DOHH2 (cell line): ENCODE measurements around the gene HKDC1.

Source experiments
- H3F3A ChIP-seq: fragments of 200-600 bp; sonication (generic), shearing (Covaris generic); 2 replicates; pipeline ENCODE4 v1.6.0; 2016; ENCODE audit warnings: antibody characterized with exemption, mild to moderate bottlenecking; ENCODE audit not compliant: control insufficient read depth, insufficient read depth
- H3K27ac ChIP-seq: fragments of 200-600 bp; sonication (generic); 2 replicates; pipeline ENCODE4 v1.5.1; 2014; ENCODE audit warnings: low read depth, mild to moderate bottlenecking, low read length, moderate library complexity
- H3K27me3 ChIP-seq: fragments of 200-600 bp; sonication (generic); 2 replicates; pipeline ENCODE4 v1.6.1; 2014; ENCODE audit warnings: mild to moderate bottlenecking, low read length, mixed read lengths; ENCODE audit not compliant: control insufficient read depth
- H3K36me3 ChIP-seq: fragments of 200-600 bp; sonication (generic); 2 replicates; pipeline ENCODE4 v1.6.1; 2014; ENCODE audit warnings: mild to moderate bottlenecking, low read length, moderate library complexity, mixed read lengths; ENCODE audit not compliant: control insufficient read depth
- H3K4me1 ChIP-seq: fragments of 200-600 bp; sonication (generic); 2 replicates; pipeline ENCODE4 v1.6.1; 2014; ENCODE audit warnings: mild to moderate bottlenecking, low read length, mixed read lengths; ENCODE audit not compliant: control insufficient read depth
- H3K4me2 ChIP-seq: fragments of 200-600 bp; sonication (generic); 2 replicates; pipeline ENCODE4 v1.6.0; 2014; ENCODE audit warnings: mild to moderate bottlenecking, low read length, moderate library complexity
- H3K4me3 ChIP-seq: fragments of 200-600 bp; sonication (generic); 2 replicates; pipeline ENCODE4 v1.5.1; 2014; ENCODE audit warnings: mild to moderate bottlenecking, low read length, mixed read lengths
- H3K79me2 ChIP-seq: fragments of 200-600 bp; sonication (generic); 2 replicates; pipeline ENCODE4 v1.6.1; 2014; ENCODE audit warnings: mild to moderate bottlenecking, low read length, mixed read lengths; ENCODE audit not compliant: control insufficient read depth
- H3K9me2 ChIP-seq: fragments of 200-600 bp; sonication (generic); replicated peaks from 2 replicates; pipeline ENCODE4 v1.6.1; 2014; ENCODE audit warnings: mild to moderate bottlenecking, low read length, mixed read lengths; ENCODE audit not compliant: control insufficient read depth
- H3K9me3 ChIP-seq: fragments of 200-600 bp; sonication (generic); 2 replicates; pipeline ENCODE4 v1.6.1; 2014; ENCODE audit warnings: antibody characterized with exemption, low read length, mixed read lengths; ENCODE audit not compliant: control insufficient read depth, insufficient read depth
- H4K20me1 ChIP-seq: fragments of 200-600 bp; sonication (generic); 2 replicates; pipeline ENCODE4 v1.6.0; 2014; ENCODE audit warnings: low read depth, mild to moderate bottlenecking, antibody characterized with exemption, low read length, moderate library complexity; ENCODE audit not compliant: control insufficient read depth, insufficient read depth
- EZH2phosphoT487 ChIP-seq: fragments of 200-600 bp; sonication (generic); IDR thresholded peaks from 2 replicates; pipeline ENCODE4 v1.6.1; 2017; ENCODE audit warnings: borderline replicate concordance, mild to moderate bottlenecking, antibody characterized with exemption, low read length, moderate library complexity, mixed read lengths
- TF ChIP-seq, protein P1 (sequence below): fragments of 200-600 bp; sonication (generic); IDR thresholded peaks from one replicate; pipeline ENCODE4 v1.5.1; 2014; ENCODE audit warnings: antibody characterized with exemption, mild to moderate bottlenecking, low read depth, low read length; ENCODE audit not compliant: poor library complexity, severe bottlenecking

HKDC1 gene

DNA sequence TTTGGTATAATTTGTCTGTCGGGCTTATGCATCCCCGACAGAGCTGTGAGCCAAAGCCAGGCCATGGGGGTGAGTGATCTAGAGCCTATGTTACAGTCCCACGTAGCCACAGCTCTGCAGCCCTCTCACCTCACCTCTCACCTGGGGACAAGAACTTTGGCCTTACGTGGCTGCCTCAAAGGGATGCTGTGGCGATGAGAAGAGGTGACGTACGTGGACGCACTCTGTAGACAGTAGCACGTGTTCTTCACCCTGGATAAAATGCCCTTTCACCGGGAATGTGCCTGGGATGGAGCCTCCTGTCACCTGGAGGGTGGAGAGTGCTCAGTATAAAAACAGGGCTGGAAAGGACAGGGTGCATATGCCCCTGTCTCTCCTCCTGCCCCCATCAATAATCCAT lies 5.5 kb downstream of the HKDC1 start:
- H3K9me2 ChIP-seq, result no peaks in the 10 kb centered on the region
- no peaks in the 10 kb centered on the region for H3K27me3 ChIP-seq
- H3K79me2 ChIP-seq, result no peaks in the 10 kb centered on the region
- H4K20me1 ChIP-seq, result no peaks in the 10 kb centered on the region
- no peaks in the 10 kb centered on the region for H3K9me3 ChIP-seq
- H3K36me3 ChIP-seq, result no peaks in the 10 kb centered on the region
- H3K4me1 ChIP-seq, result peaks cover 19% of the 10 kb centered on the region
- H3K4me3 ChIP-seq, result no peak overlapping the region
- TF ChIP-seq, protein P1, sequence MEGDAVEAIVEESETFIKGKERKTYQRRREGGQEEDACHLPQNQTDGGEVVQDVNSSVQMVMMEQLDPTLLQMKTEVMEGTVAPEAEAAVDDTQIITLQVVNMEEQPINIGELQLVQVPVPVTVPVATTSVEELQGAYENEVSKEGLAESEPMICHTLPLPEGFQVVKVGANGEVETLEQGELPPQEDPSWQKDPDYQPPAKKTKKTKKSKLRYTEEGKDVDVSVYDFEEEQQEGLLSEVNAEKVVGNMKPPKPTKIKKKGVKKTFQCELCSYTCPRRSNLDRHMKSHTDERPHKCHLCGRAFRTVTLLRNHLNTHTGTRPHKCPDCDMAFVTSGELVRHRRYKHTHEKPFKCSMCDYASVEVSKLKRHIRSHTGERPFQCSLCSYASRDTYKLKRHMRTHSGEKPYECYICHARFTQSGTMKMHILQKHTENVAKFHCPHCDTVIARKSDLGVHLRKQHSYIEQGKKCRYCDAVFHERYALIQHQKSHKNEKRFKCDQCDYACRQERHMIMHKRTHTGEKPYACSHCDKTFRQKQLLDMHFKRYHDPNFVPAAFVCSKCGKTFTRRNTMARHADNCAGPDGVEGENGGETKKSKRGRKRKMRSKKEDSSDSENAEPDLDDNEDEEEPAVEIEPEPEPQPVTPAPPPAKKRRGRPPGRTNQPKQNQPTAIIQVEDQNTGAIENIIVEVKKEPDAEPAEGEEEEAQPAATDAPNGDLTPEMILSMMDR, result no peak
- TF ChIP-seq EZH2phosphoT487, result no peak
- H3F3A ChIP-seq, result 0 out of 2 replicates have a peak, but pooled peaks cover 4% of the 10 kb centered on the region
- no peak overlapping the region for H3K4me2 ChIP-seq
- no peak overlapping the region for H3K27ac ChIP-seq

GRCh38 chr10:69226919-69227450 lies 6.9 kb downstream of the HKDC1 start:
- peaks cover 17% of the 10 kb centered on the region for H3K4me1 ChIP-seq
- no peak overlapping the region for H3K27ac ChIP-seq

DNA sequence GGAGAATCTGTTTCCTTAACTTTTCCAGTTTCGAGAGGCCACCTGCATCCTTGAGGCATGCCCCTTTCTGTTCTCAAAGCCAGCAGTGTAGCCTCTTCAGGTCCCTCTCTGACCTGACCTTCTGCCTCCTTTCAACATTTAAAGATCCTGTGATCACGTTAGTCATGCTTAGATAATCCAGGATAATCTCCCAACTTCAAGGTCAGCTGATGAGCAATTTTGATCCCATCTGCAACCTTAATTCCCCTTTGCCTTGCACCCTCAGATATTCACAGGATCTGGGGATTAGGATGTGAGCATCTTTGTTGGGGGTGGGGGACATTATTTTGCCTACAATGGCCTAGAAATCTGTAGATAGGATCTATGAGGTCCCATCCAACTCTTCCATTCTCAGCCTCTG lies 8.0 kb downstream of the HKDC1 start:
- no peak overlapping the region for H3K4me2 ChIP-seq
- H4K20me1 ChIP-seq, result no peaks in the 10 kb centered on the region
- no peaks in the 10 kb centered on the region for H3K9me3 ChIP-seq
- H3K27me3 ChIP-seq, result no peaks in the 10 kb centered on the region
- H3K4me1 ChIP-seq, result peaks cover 5% of the 10 kb centered on the region
- no peaks in the 10 kb centered on the region for H3K9me2 ChIP-seq
- H3K36me3 ChIP-seq, result no peaks in the 10 kb centered on the region
- H3K27ac ChIP-seq, result no peak overlapping the region
- H3K79me2 ChIP-seq, result no peaks in the 10 kb centered on the region
- no peak for TF ChIP-seq EZH2phosphoT487
- TF ChIP-seq, protein P1, result no peak
- H3F3A ChIP-seq, result 0 out of 2 replicates have a peak, but pooled peaks cover under 1% of the 10 kb centered on the region
- no peak overlapping the region for H3K4me3 ChIP-seq

More at GRCh38 chr10:69226919-69227450, 6.9 kb downstream of the HKDC1 start:
- Histone ChIP-seq H3K4me2 (no peak overlapping the region), H3K4me3 (no peak overlapping the region), H3K36me3 (no peaks in the 10 kb centered on the region), H3K9me2 (no peaks in the 10 kb centered on the region), H3K79me2 (no peaks in the 10 kb centered on the region), H3K27me3 (no peaks in the 10 kb centered on the region), H4K20me1 (no peaks in the 10 kb centered on the region), H3F3A (0 out of 2 replicates have a peak, but pooled peaks cover 4% of the 10 kb centered on the region), H3K9me3 (no peaks in the 10 kb centered on the region)
- no peak for TF ChIP-seq EZH2phosphoT487
- TF ChIP-seq, protein P1, result no peak

DNA sequence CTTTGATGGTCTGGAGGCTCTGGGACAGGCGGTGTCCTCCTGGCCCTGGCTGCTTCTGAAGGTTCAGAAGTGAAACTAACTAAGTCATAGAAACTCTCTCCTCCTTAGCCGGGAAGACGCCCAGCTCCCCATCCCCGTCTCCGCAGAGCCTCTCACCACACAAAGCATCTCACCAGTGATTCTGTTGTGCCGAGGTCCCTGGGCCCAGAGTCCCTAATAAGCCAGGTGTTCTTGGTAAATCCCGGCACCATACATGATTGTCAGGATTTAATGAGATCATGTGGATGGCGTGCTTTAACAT lies 9.4 kb downstream of the HKDC1 start:
- H3F3A ChIP-seq, result no peaks in the 10 kb centered on the region
- no peak overlapping the region for H3K4me3 ChIP-seq
- H3K36me3 ChIP-seq, result no peaks in the 10 kb centered on the region
- no peaks in the 10 kb centered on the region for H3K9me3 ChIP-seq
- no peaks in the 10 kb centered on the region for H3K79me2 ChIP-seq
- no peak overlapping the region for H3K4me2 ChIP-seq
- no peaks in the 10 kb centered on the region for H3K27me3 ChIP-seq
- peaks cover 5% of the 10 kb centered on the region; the same call in 1 of the 2 replicates for H3K4me1 ChIP-seq
- H4K20me1 ChIP-seq, result no peaks in the 10 kb centered on the region
- no peak for TF ChIP-seq EZH2phosphoT487
- no peak overlapping the region for H3K27ac ChIP-seq
- H3K9me2 ChIP-seq, result no peaks in the 10 kb centered on the region
